Measurements from ENCODE around the gene SLC16A13.
"Not testable (repeated sequence)": the region's sequence is repeated elsewhere in the genome, so short reads cannot be mapped to it uniquely, and the experiment has no call there.

Gene SLC16A13

DNA sequence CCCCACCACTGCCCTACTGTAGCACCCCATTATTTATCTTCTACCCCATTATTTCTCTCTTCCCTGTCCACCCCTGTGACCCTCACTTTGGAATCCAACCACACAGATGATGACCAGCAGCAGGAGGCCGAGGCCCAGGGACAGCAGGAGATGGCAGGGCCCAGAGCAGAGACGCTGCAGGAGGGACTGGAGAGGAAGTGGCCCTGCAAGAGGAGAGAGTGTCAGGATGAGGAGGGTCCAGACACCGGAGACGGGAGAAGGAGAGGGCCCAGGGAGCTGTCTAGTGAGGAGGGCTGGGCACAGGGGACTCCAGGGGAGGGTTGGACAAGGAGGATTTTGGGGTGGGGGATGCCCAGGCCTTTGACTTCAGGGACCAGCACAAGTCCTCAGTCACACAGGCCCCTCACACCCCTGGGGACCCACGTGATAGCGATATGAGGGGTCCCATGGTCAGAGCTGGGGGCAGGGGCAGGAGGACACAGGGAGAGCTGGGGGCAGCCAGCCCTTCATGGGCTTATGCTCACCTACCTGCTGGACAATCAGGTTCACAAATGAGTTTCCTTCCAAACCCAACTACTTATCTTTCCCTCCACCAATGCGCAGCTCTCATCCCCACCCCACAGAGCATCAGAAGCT lies 42.2 kb downstream of the SLC16A13 start:
- Histone ChIP-seq H3K9ac (ENCODE audit: insufficient read length) (no peak overlapping the region), H3K9me3 (ENCODE audit: low read depth, low read length) (no peaks in the 10 kb centered on the region), H3K4me3 (no peak overlapping the region), H3K27ac (no peak overlapping the region), H3K36me3 (ENCODE audit: insufficient read depth, low read length) (no peaks in the 10 kb centered on the region)
- DNase-seq (ENCODE audit: low read depth, low spot score), result no peak
- no peak for TF ChIP-seq POLR2AphosphoS5 (IDR thresholded peaks at IDR 0.05; ENCODE audit: borderline replicate concordance, low read depth, low read length)
- TF ChIP-seq FOXP2 (optimal IDR thresholded peaks at IDR 0.05; ENCODE audit: control extremely low read depth, extremely low read length, insufficient read depth), result no peak
- no peak for TF ChIP-seq EZH2 (IDR thresholded peaks at IDR 0.05)

- TF ChIP-seq EZH2 (IDR thresholded peaks at IDR 0.05) (no peak), FOXP2 (optimal IDR thresholded peaks at IDR 0.05; ENCODE audit: control extremely low read depth, extremely low read length, insufficient read depth) (no peak), POLR2AphosphoS5 (IDR thresholded peaks at IDR 0.05; ENCODE audit: borderline replicate concordance, low read depth, low read length) (no peak)
- Histone ChIP-seq H3K36me3 (ENCODE audit: insufficient read depth, low read length) (no peaks in the 10 kb centered on the region), H3K9ac (ENCODE audit: insufficient read length) (no peak overlapping the region), H3K9me3 (ENCODE audit: low read depth, low read length) (no peaks in the 10 kb centered on the region), H3K27ac (no peak overlapping the region), H3K4me3 (no peak overlapping the region)
- DNase-seq (ENCODE audit: low read depth, low spot score), result no peak
These were observed 42.9 kb downstream of the SLC16A13 start for GRCh38 chr17:7078711-7079110.

- Histone ChIP-seq H3K36me3 (ENCODE audit: insufficient read depth, low read length) (no peaks in the 10 kb centered on the region), H3K4me3 (no peak within 1 kb of the TSS), H3K27ac (no peak within 1 kb of the TSS), H3K9me3 (ENCODE audit: low read depth, low read length) (no peaks in the 10 kb centered on the region), H3K9ac (ENCODE audit: insufficient read length) (no peak within 1 kb of the TSS)
- no peak for DNase-seq (ENCODE audit: low read depth, low spot score)
- TF ChIP-seq FOXP2 (optimal IDR thresholded peaks at IDR 0.05; ENCODE audit: control extremely low read depth, extremely low read length, insufficient read depth) (no peak), EZH2 (IDR thresholded peaks at IDR 0.05) (no peak), POLR2AphosphoS5 (IDR thresholded peaks at IDR 0.05; ENCODE audit: borderline replicate concordance, low read depth, low read length) (no peak)
These were observed 44.0 kb downstream of the SLC16A13 start, which contains the start of gene CLEC10A for GRCh38 chr17:7079581-7080455. Gene CLEC10A (minus strand): TSS chr17:7080251. CDS start chr17:7078812, 1,439 bp downstream.

GRCh38 chr17:7080456-7081041 lies 44.7 kb downstream of the SLC16A13 start:
- DNase-seq (ENCODE audit: low read depth, low spot score), result no peak
- Histone ChIP-seq H3K27ac (no peak overlapping the region), H3K9me3 (ENCODE audit: low read depth, low read length) (no peaks in the 10 kb centered on the region), H3K4me3 (no peak overlapping the region), H3K9ac (ENCODE audit: insufficient read length) (no peak overlapping the region), H3K36me3 (ENCODE audit: insufficient read depth, low read length) (no peaks in the 10 kb centered on the region)
- TF ChIP-seq FOXP2 (optimal IDR thresholded peaks at IDR 0.05; ENCODE audit: control extremely low read depth, extremely low read length, insufficient read depth) (no peak), EZH2 (IDR thresholded peaks at IDR 0.05) (no peak), POLR2AphosphoS5 (IDR thresholded peaks at IDR 0.05; ENCODE audit: borderline replicate concordance, low read depth, low read length) (no peak)

DNA sequence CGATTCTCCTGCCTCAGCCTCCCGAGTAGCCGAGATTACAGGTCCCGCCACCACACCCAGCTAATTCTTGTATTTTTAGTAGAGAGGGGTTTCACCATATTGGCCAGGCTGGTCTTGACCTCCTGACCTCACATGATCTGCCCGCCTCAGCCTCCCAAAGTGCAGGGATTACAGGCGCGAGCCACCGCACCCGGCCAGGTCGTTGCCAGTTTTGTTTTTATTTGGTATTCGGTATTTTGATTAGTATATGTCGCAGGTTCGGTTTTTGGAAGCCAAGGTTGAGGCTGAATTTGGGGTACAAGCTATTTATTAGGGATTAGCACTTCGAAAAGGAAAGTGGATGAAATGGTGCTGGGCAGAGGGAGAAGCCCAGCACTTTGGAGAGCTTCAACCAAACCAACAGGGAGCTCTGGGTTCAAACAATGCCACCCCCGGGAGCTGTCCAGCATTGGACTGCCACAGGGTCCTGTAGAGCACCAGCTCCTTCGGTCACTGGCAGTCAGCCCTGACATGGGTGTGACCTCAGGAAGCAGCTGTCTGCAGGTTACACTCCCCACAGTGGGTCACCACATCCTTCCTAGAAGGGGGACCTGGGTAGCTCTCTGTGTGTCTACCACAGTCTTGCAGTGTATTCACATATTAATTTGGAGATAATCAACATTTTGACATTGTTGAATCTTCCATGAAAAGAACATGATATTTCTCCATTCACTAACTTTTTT lies 45.7 kb downstream of the SLC16A13 start:
- TF ChIP-seq FOXP2 (optimal IDR thresholded peaks at IDR 0.05; ENCODE audit: control extremely low read depth, extremely low read length, insufficient read depth), result no peak
- TF ChIP-seq EZH2 (IDR thresholded peaks at IDR 0.05), result no peak
- TF ChIP-seq POLR2AphosphoS5 (IDR thresholded peaks at IDR 0.05; ENCODE audit: borderline replicate concordance, low read depth, low read length), result no peak
- H3K4me3 ChIP-seq, result no peak overlapping the region
- no peak overlapping the region for H3K27ac ChIP-seq
- DNase-seq (ENCODE audit: low read depth, low spot score), result no peak
- H3K36me3 ChIP-seq (ENCODE audit: insufficient read depth, low read length), result no peaks in the 10 kb centered on the region
- no peak overlapping the region for H3K9ac ChIP-seq (ENCODE audit: insufficient read length)
- H3K9me3 ChIP-seq (ENCODE audit: low read depth, low read length), result no peaks in the 10 kb centered on the region

DNA sequence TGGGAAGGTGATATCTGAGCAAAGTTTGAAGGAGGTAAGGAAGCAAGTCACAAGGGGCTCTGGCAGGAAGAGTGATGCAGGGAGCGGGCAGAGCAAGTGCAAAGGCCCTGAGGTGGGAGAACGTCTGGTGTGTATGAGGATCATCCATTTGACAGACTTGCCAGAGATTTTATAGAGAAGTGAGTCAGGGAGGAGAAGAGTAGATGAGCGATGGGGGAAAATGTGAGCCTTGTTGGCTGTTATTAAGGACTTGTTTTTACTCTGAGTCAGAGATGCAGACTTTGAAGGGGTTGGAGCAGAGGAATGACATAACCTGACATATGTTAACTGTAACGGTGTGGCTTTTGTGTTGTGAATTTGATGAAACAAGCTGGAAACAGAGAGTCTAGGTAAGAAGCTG lies 47.8 kb downstream of the SLC16A13 start:
- Histone ChIP-seq H3K9ac (ENCODE audit: insufficient read length) (no peak overlapping the region), H3K36me3 (ENCODE audit: insufficient read depth, low read length) (no peaks in the 10 kb centered on the region), H3K9me3 (ENCODE audit: low read depth, low read length) (no peaks in the 10 kb centered on the region), H3K27ac (no peak overlapping the region), H3K4me3 (no peak overlapping the region)
- TF ChIP-seq EZH2 (IDR thresholded peaks at IDR 0.05) (no peak), POLR2AphosphoS5 (IDR thresholded peaks at IDR 0.05; ENCODE audit: borderline replicate concordance, low read depth, low read length) (no peak), FOXP2 (optimal IDR thresholded peaks at IDR 0.05; ENCODE audit: control extremely low read depth, extremely low read length, insufficient read depth) (no peak)
- DNase-seq (ENCODE audit: low read depth, low spot score), result no peak

- Histone ChIP-seq H3K36me3 (ENCODE audit: insufficient read depth, low read length) (no peaks in the 10 kb centered on the region), H3K27ac (no peak overlapping the region), H3K9me3 (ENCODE audit: low read depth, low read length) (no peaks in the 10 kb centered on the region), H3K9ac (ENCODE audit: insufficient read length) (no peak overlapping the region), H3K4me3 (no peak overlapping the region)
- DNase-seq (ENCODE audit: low read depth, low spot score), result no peak
- TF ChIP-seq EZH2 (IDR thresholded peaks at IDR 0.05) (no peak), POLR2AphosphoS5 (IDR thresholded peaks at IDR 0.05; ENCODE audit: borderline replicate concordance, low read depth, low read length) (no peak), FOXP2 (optimal IDR thresholded peaks at IDR 0.05; ENCODE audit: control extremely low read depth, extremely low read length, insufficient read depth) (no peak)
These were observed 48.3 kb downstream of the SLC16A13 start for GRCh38 chr17:7084088-7084487.

GRCh38 chr17:7088442-7088841 lies 52.6 kb downstream of the SLC16A13 start:
- not testable (repeated sequence) for H3K27ac ChIP-seq

GRCh38 chr17:7089570-7089969 lies 53.8 kb downstream of the SLC16A13 start:
- not testable (repeated sequence) for H3K27ac ChIP-seq; H3K36me3 ChIP-seq (ENCODE audit: insufficient read depth, low read length); H3K9ac ChIP-seq (ENCODE audit: insufficient read length); H3K4me3 ChIP-seq; DNase-seq (ENCODE audit: low read depth, low spot score); H3K9me3 ChIP-seq (ENCODE audit: low read depth, low read length)

More at GRCh38 chr17:7088442-7088841, 52.6 kb downstream of the SLC16A13 start:
- H3K9me3 ChIP-seq (ENCODE audit: low read depth, low read length); H3K36me3 ChIP-seq (ENCODE audit: insufficient read depth, low read length); H3K4me3 ChIP-seq; DNase-seq (ENCODE audit: low read depth, low spot score); H3K9ac ChIP-seq (ENCODE audit: insufficient read length): not testable (repeated sequence)

Measured in SK-N-MC (cell line).